SJSA1 (cell line): ENCODE results near the gene ABCC3. TPM values are rescaled to one million over a fixed set of nuclear protein-coding genes. Genes with fewer than 3 reads are reported as not detected.
A peak's percentile ranks its signal among the peaks of the same experiment; 100 is the strongest.
"Not testable (repeated sequence)": the region's sequence is repeated elsewhere in the genome, so short reads cannot be mapped to it uniquely, and the experiment has no call there.

ENCODE experiments used
- DNase-seq, 2 experiments: peaks; one replicate each; pipeline ENCODE4 v3.0.0-alpha.2; 2015 to 2020; ENCODE audit warnings: low spot score in 2 of 2, low read depth in 1 of 2
- H3K27ac ChIP-seq: fragments of 250-450 bp; sonication (Bioruptor Pico); 2 replicates; pipeline ENCODE4 v1.5.1; 2020; ENCODE audit warnings: mild to moderate bottlenecking, moderate library complexity
- H3K27me3 ChIP-seq: fragments of 250-450 bp; sonication (Bioruptor Pico); replicated peaks from 2 replicates; pipeline ENCODE4 v1.5.1; 2020; ENCODE audit warnings: mild to moderate bottlenecking, moderate library complexity
- H3K36me3 ChIP-seq: fragments of 250-450 bp; sonication (Bioruptor Pico); 2 replicates; pipeline ENCODE4 v1.5.1; 2020; ENCODE audit warnings: mild to moderate bottlenecking
- H3K4me1 ChIP-seq: fragments of 250-450 bp; sonication (Bioruptor Pico); replicated peaks from 2 replicates; pipeline ENCODE4 v1.6.1; 2021; ENCODE audit warnings: mild to moderate bottlenecking
- H3K4me3 ChIP-seq: fragments of 250-450 bp; sonication (Bioruptor Pico); 2 replicates; pipeline ENCODE4 v1.5.1; 2020; ENCODE audit warnings: mild to moderate bottlenecking
- H3K9me3 ChIP-seq: fragments of 250-450 bp; sonication (Bioruptor Pico); replicated peaks from 2 replicates; pipeline ENCODE4 v1.5.1; 2020; ENCODE audit warnings: mild to moderate bottlenecking
- total RNA-seq: library from RNA; depleted of rRNA; stranded (reverse); fragments of >200 nt; shearing (Covaris generic); gene quantifications from 2 replicates; pipeline ENCODE4 v1.2.3, GENCODE V29; 2014

The ABCC3 gene
- total RNA-seq, 1 experiment from 2014 or later = 9.6 TPM

- no peak for DNase-seq
- Histone ChIP-seq H3K27ac (no peak overlapping the region), H3K4me1 (peaks cover 7% of the 10 kb centered on the region), H3K9me3 (no peaks in the 10 kb centered on the region; the same call in 1 of the 2 replicates), H3K4me3 (no peak overlapping the region), H3K36me3 (peaks cover 99% of the 10 kb centered on the region), H3K27me3 (no peaks in the 10 kb centered on the region)
These were observed 64.7 kb downstream of the ABCC3 start for GRCh38 chr17:50699410-50699809.

- peaks cover 11% of the 10 kb centered on the region for H3K4me1 ChIP-seq
- no peak overlapping the region for H3K27ac ChIP-seq
- H3K4me3 ChIP-seq = no peak overlapping the region
- DNase-seq = no peak
- peaks cover 80% of the 10 kb centered on the region for H3K36me3 ChIP-seq
- H3K9me3 ChIP-seq = no peaks in the 10 kb centered on the region
- no peaks in the 10 kb centered on the region for H3K27me3 ChIP-seq
These were observed 68.5 kb downstream of the ABCC3 start for GRCh38 chr17:50703162-50703561.

GRCh38 chr17:50707289-50708049, 72.8 kb downstream of the ABCC3 start, which contains the start of gene ANKRD40:
ANKRD40 (minus strand) TSS chr17:50707914; CDS start chr17:50707654, 260 bp downstream.
- peaks cover 38% of the 10 kb centered on the region for H3K36me3 ChIP-seq
- H3K4me1 ChIP-seq = peaks cover 22% of the 10 kb centered on the region
- no peaks in the 10 kb centered on the region for H3K27me3 ChIP-seq
- peak within 1 kb of the TSS; percentile 93 for H3K27ac ChIP-seq
- peak; percentile 95 to 98 for DNase-seq
- H3K4me3 ChIP-seq = peak within 1 kb of the TSS; percentile 78
- no peaks in the 10 kb centered on the region for H3K9me3 ChIP-seq

DNA sequence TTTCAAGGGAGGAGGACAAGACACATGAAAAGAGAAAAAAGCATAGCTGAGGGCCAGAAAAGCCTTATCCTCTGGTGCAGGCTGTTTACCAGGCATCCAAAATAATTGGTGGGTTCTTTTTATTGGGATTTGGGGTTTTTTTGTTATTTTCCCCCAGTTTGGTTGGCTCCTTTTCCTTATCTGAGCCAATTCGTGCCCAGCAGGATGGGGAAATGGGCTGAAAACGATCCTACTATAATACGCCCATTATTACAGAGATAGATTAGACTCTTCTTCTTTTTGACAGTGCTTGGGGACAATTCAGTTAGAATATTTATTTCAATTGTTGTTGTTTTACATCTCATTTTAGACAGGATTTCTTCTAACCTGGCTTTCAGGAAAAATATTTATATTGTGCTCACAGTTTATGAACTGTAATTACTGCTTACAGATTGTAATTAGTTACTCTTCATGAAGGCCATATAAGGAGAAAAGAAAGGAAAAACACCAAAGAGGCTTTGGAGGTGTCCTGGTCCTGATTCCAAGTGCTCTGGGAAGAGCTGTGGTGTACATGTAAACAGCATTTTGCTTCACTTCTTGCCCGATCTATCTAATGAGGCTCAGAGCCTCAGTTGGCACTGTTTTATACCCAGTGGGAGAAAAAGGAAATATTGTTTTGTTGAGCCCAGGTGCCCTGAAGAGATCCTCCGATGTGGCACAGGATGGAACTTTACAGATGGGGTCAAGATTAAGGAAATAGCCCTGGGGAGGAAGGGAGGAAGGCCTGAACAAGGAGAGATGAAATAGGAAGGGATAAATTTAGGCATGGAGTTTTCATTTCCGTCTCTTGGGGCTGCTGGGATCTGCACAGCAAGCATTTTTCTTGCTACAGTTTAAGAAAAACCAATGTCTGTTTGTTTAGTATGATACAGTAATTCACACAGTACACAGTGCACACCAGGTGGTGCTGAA, 73.6 kb downstream of the ABCC3 start:
- Histone ChIP-seq H3K4me3 (peak overlapping the region; percentile 78), H3K27me3 (no peaks in the 10 kb centered on the region), H3K27ac (peak overlapping the region; percentile 93), H3K4me1 (peaks cover 22% of the 10 kb centered on the region), H3K36me3 (peaks cover 29% of the 10 kb centered on the region), H3K9me3 (no peaks in the 10 kb centered on the region)
- DNase-seq = peak in 1 of 2 experiments; percentile 63

GRCh38 chr17:50709053-50709452, 74.4 kb downstream of the ABCC3 start:
- not testable (repeated sequence) for H3K27me3 ChIP-seq, H3K4me3 ChIP-seq, H3K9me3 ChIP-seq
- Histone ChIP-seq H3K27ac (peak overlapping the region; percentile 93; the same call in 1 of the 2 replicates), H3K36me3 (peaks cover 22% of the 10 kb centered on the region), H3K4me1 (peaks cover 19% of the 10 kb centered on the region)
- DNase-seq = peak in 1 of 2 experiments; percentile 27

- no peak for DNase-seq
- Histone ChIP-seq H3K4me3 (no peak overlapping the region), H3K27ac (no peak overlapping the region), H3K27me3 (no peaks in the 10 kb centered on the region), H3K9me3 (no peaks in the 10 kb centered on the region), H3K4me1 (peaks cover 19% of the 10 kb centered on the region), H3K36me3 (peaks cover 13% of the 10 kb centered on the region)
These were observed 75.3 kb downstream of the ABCC3 start for GRCh38 chr17:50710025-50710424.

GRCh38 chr17:50710650-50711049, 76.0 kb downstream of the ABCC3 start:
- peaks cover 12% of the 10 kb centered on the region for H3K36me3 ChIP-seq

GRCh38 chr17:50712641-50713040, 78.0 kb downstream of the ABCC3 start:
- DNase-seq = no peak
- H3K27ac ChIP-seq = no peak overlapping the region
- no peaks in the 10 kb centered on the region for H3K27me3 ChIP-seq
- peaks cover 14% of the 10 kb centered on the region for H3K4me1 ChIP-seq
- no peaks in the 10 kb centered on the region for H3K9me3 ChIP-seq
- no peaks in the 10 kb centered on the region; the same call in 1 of the 2 replicates for H3K36me3 ChIP-seq
- no peak overlapping the region for H3K4me3 ChIP-seq

More at GRCh38 chr17:50710650-50711049, 76.0 kb downstream of the ABCC3 start:
- Histone ChIP-seq H3K27ac (no peak overlapping the region), H3K9me3 (no peaks in the 10 kb centered on the region), H3K4me3 (no peak overlapping the region), H3K27me3 (no peaks in the 10 kb centered on the region), H3K4me1 (peaks cover 19% of the 10 kb centered on the region)
- DNase-seq = peak in 1 of 2 experiments; percentile 22

GRCh38 chr17:50715471-50715870, 80.8 kb downstream of the ABCC3 start:
- DNase-seq = no peak
- no peak overlapping the region for H3K4me3 ChIP-seq
- H3K9me3 ChIP-seq = no peaks in the 10 kb centered on the region
- H3K36me3 ChIP-seq = peaks cover 6% of the 10 kb centered on the region
- no peaks in the 10 kb centered on the region for H3K27me3 ChIP-seq
- H3K4me1 ChIP-seq = peaks cover 5% of the 10 kb centered on the region
- H3K27ac ChIP-seq = no peak overlapping the region

- H3K4me1 ChIP-seq = peaks cover 23% of the 10 kb centered on the region
- peak; percentile 96 to 99 for DNase-seq
- no peaks in the 10 kb centered on the region for H3K9me3 ChIP-seq
- peak within 1 kb of the TSS; percentile 95 for H3K27ac ChIP-seq
- H3K27me3 ChIP-seq = no peaks in the 10 kb centered on the region
- peak within 1 kb of the TSS; percentile 89 for H3K4me3 ChIP-seq
- H3K36me3 ChIP-seq = peaks cover 24% of the 10 kb centered on the region
These were observed 84.7 kb downstream of the ABCC3 start, which contains the start of gene LUC7L3 for GRCh38 chr17:50719144-50719923. LUC7L3 (plus strand) TSS chr17:50719603; CDS start chr17:50719733, 130 bp downstream.

- peak overlapping the region; percentile 89 for H3K4me3 ChIP-seq
- H3K9me3 ChIP-seq = no peaks in the 10 kb centered on the region
- H3K27ac ChIP-seq = peak overlapping the region; percentile 95
- H3K4me1 ChIP-seq = peaks cover 23% of the 10 kb centered on the region
- peaks cover 29% of the 10 kb centered on the region for H3K36me3 ChIP-seq
- no peaks in the 10 kb centered on the region for H3K27me3 ChIP-seq
- DNase-seq = peak in 1 of 2 experiments; percentile 28
These were observed 85.5 kb downstream of the ABCC3 start for GRCh38 chr17:50719924-50720794.

- H3K27me3 ChIP-seq = no peaks in the 10 kb centered on the region
- peak in 1 of 2 experiments; percentile 18 for DNase-seq
- H3K4me3 ChIP-seq = peak overlapping the region; percentile 89
- no peak overlapping the region for H3K27ac ChIP-seq
- peaks cover 23% of the 10 kb centered on the region for H3K4me1 ChIP-seq
- peaks cover 41% of the 10 kb centered on the region for H3K36me3 ChIP-seq
- H3K9me3 ChIP-seq = no peaks in the 10 kb centered on the region
These were observed 86.7 kb downstream of the ABCC3 start for GRCh38 chr17:50721194-50722010.
